ENCODE results near the gene EVA1C.

Gene EVA1C

DNA sequence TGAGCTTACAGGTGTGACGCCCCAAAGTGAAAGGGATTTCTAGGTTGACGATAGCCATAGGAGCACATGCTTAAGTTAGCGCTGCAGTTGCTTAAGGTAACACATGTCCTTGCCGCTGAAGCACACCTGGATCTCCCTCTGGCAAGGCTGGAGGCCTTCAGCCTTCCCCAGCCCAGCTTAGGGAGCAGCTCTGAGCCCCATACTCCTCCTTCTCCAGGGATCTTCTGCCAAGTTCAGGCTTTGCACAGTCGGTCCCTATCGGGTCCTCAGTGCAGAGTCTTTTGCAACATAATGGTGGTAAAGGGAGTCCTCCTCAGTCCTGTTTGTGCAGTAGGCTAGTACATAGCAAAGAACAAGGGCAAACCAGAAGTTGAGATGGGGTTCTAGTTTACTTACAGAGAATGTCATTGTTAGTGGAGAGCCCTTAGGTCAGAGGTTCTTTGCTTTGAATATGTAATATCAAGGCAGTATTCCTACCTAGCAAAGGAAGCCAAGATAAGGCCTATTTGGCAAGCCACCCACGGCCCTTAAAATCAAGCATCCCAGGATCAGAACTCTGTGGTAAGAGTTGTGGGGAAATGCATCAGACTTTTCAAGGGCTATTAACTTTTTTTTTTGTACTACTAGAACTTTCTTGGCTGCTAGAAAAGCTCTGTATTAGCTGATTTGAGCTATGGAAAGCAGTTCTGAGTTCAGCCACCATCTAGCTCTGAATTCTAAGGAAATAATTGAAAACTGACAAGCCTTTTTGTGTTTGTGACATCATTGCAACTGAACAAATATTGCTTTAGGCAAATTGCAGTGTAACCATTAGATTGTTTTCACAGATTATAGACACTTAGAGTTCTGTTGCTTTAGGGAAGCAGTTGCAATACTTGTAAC lies 1.4 kb downstream of the EVA1C start:
- Histone ChIP-seq H3K27ac (ENCODE audit: low read length) (peak overlapping the region; percentile 87), H3K36me3 (ENCODE audit: control insufficient read depth in 1 of 2, insufficient read depth in 2 of 2, low read length in 2 of 2) (peaks cover 0 to 5% of the 10 kb centered on the region in 2 donors), H3K4me1 (ENCODE audit: control insufficient read depth in 1 of 2, insufficient read depth in 2 of 2, low read length in 2 of 2) (peaks cover 8 to 27% of the 10 kb centered on the region in 2 donors), H3K27me3 (ENCODE audit: low read depth, low read length) (no peaks in the 10 kb centered on the region), H3K9me3 (ENCODE audit: control insufficient read depth in 1 of 2, low read length in 2 of 2) (no peaks in the 10 kb centered on the region), H3K4me3 (ENCODE audit: low read depth in 1 of 2, low read length in 2 of 2) (peak overlapping the region; percentile 72 to 77)

DNA sequence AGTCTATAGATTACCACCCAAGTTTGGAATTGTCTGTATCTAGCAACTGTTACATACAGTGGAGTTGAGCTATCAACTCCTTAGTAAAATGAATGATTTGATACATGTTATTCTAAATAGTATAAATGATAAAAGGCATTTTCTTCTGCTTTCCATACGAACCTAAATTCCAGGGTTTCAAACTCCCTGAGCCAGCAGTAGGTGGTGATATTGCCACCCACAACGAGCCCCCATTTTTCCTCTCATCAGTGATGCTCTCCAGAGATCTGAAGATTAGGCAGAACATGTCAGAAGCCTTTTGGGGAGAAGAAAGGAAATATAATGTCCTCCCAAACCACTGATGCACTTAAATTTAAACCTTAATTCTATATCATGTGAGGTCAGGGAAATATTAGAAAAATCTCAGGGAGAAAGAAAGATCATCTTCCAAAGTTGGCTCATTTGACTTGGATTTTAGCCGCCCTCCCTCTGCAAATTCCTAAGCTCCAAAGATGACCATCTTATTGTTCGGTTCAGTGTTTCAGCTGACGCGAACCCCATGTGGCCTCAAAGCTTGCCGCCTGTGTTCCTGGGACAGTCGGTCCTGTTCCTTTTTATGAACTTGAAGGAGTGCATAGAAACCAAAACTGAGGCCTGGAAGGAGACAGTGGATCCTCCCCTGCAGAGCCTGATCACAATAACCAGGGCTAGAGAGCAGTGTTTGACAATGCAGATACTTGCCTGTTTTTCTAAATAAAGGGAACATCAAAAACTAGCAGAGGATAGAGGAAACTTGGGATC lies 2.3 kb downstream of the EVA1C start:
- no peak overlapping the region for H3K27ac ChIP-seq (ENCODE audit: low read length)
- H3K27me3 ChIP-seq (ENCODE audit: low read depth, low read length): no peaks in the 10 kb centered on the region
- peak overlapping the region; percentile 10 to 72 for H3K4me3 ChIP-seq (ENCODE audit: low read depth in 1 of 2, low read length in 2 of 2)
- H3K36me3 ChIP-seq (ENCODE audit: control insufficient read depth in 1 of 2, insufficient read depth in 2 of 2, low read length in 2 of 2): peaks cover 0 to 5% of the 10 kb centered on the region in 2 donors
- no peaks in the 10 kb centered on the region for H3K9me3 ChIP-seq (ENCODE audit: control insufficient read depth in 1 of 2, low read length in 2 of 2)
- H3K4me1 ChIP-seq (ENCODE audit: control insufficient read depth in 1 of 2, insufficient read depth in 2 of 2, low read length in 2 of 2): peaks cover 8 to 27% of the 10 kb centered on the region in 2 donors

DNA sequence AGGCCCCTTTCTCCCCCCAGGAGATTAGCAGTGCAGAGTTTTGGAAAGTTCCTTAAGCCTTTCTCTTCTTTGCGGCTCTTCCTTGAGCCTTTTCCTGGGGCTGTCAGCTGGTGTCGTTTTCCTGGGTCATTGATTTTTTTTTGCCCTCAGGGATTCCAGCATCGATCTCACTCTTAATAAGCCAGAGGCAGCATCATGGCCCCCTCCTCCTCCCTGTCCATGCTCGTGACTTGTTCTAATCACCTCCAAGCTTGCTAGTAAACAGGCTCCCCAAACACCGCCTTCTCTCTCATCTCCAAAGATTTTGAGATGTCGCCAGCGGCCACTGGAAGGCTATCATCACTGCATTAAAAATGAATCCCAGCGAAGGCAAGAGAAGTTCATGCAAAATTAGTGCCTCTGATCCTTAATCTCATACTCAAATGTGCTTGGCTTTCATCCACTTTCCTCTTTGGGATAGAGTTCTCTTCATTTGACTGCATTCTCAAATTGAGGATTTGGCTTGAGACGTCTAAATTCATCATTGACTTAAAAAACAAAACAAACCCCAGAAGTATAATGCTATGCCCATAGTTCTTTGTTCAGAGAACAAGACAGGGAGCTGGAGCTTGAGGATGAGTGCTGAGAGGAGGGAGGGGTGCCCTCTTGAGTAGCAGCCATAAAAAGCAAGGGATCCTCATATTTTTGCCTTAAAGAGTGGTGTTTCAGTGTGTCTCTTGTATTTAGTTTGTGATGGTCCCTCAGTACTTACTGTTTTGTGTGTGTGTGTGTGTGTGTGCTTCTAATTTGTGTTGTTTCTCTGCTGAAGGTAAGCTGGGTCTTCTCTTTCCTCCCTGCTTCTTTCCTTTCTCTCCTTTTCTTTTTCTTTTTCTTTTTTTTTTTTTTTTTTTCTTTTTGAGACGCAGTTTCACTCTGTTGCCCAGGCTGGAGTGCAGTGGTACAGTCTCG lies 3.2 kb downstream of the EVA1C start:
- Histone ChIP-seq H3K4me3 (ENCODE audit: low read depth in 1 of 2, low read length in 2 of 2) (no peak overlapping the region), H3K4me1 (ENCODE audit: control insufficient read depth in 1 of 2, insufficient read depth in 2 of 2, low read length in 2 of 2) (peaks cover 8 to 27% of the 10 kb centered on the region in 2 donors), H3K36me3 (ENCODE audit: control insufficient read depth in 1 of 2, insufficient read depth in 2 of 2, low read length in 2 of 2) (peaks cover 0 to 5% of the 10 kb centered on the region in 2 donors), H3K9me3 (ENCODE audit: control insufficient read depth in 1 of 2, low read length in 2 of 2) (no peaks in the 10 kb centered on the region), H3K27me3 (ENCODE audit: low read depth, low read length) (no peaks in the 10 kb centered on the region), H3K27ac (ENCODE audit: low read length) (no peak overlapping the region)

DNA sequence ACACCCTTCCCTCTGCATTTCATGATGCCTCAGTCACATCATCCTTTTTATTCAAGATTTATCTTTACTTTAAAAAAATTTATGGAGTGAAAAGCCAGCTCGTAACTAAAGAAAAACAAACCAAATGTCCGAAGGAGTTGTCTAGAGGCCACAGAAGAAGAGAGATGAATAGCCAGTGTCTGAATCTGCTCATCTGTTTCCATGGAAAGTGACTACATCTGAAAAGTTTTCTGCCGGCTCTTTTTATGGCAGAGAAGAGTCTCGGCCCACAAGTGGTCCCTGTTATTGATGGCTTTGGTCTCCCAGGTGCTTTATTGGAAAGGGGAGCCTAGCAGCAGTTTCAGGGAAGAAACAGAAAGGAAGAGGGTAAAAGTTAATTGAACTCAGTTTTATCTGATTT lies 5.6 kb downstream of the EVA1C start:
- Histone ChIP-seq H3K4me3 (ENCODE audit: low read depth in 1 of 2, low read length in 2 of 2) (no peak overlapping the region), H3K27ac (ENCODE audit: low read length) (no peak overlapping the region), H3K27me3 (ENCODE audit: low read depth, low read length) (no peaks in the 10 kb centered on the region), H3K36me3 (ENCODE audit: control insufficient read depth in 1 of 2, insufficient read depth in 2 of 2, low read length in 2 of 2) (peaks cover 0 to 9% of the 10 kb centered on the region in 2 donors), H3K9me3 (ENCODE audit: control insufficient read depth in 1 of 2, low read length in 2 of 2) (no peaks in the 10 kb centered on the region), H3K4me1 (ENCODE audit: control insufficient read depth in 1 of 2, insufficient read depth in 2 of 2, low read length in 2 of 2) (peaks cover 6 to 21% of the 10 kb centered on the region in 2 donors)

DNA sequence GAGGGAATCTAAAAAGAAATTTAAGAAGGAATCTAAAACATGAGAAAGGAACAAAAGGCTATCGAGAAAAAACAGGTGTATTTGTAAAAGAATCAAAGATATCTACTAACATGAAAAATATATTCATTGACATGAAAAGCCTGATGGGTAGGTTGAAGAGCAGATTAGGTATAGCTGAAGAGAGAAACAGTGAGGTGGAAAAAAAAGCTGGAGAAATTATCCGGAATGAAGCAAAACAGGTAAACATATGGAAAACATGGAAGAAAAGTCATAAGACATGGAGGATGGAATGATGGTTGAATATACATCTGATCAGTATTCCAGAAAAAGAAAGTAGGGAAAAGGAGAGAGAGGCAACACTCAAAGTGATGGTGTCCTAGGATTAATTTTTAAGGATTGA lies 9.6 kb downstream of the EVA1C start:
- H3K27me3 ChIP-seq (ENCODE audit: low read depth, low read length): no peaks in the 10 kb centered on the region
- no peak overlapping the region for H3K4me3 ChIP-seq (ENCODE audit: low read depth in 1 of 2, low read length in 2 of 2)
- H3K4me1 ChIP-seq (ENCODE audit: control insufficient read depth in 1 of 2, insufficient read depth in 2 of 2, low read length in 2 of 2): peaks cover 0 to 5% of the 10 kb centered on the region in 2 donors
- H3K27ac ChIP-seq (ENCODE audit: low read length): no peak overlapping the region
- no peaks in the 10 kb centered on the region for H3K9me3 ChIP-seq (ENCODE audit: control insufficient read depth in 1 of 2, low read length in 2 of 2)
- H3K36me3 ChIP-seq (ENCODE audit: control insufficient read depth in 1 of 2, insufficient read depth in 2 of 2, low read length in 2 of 2): peaks cover 0 to 9% of the 10 kb centered on the region in 2 donors

DNA sequence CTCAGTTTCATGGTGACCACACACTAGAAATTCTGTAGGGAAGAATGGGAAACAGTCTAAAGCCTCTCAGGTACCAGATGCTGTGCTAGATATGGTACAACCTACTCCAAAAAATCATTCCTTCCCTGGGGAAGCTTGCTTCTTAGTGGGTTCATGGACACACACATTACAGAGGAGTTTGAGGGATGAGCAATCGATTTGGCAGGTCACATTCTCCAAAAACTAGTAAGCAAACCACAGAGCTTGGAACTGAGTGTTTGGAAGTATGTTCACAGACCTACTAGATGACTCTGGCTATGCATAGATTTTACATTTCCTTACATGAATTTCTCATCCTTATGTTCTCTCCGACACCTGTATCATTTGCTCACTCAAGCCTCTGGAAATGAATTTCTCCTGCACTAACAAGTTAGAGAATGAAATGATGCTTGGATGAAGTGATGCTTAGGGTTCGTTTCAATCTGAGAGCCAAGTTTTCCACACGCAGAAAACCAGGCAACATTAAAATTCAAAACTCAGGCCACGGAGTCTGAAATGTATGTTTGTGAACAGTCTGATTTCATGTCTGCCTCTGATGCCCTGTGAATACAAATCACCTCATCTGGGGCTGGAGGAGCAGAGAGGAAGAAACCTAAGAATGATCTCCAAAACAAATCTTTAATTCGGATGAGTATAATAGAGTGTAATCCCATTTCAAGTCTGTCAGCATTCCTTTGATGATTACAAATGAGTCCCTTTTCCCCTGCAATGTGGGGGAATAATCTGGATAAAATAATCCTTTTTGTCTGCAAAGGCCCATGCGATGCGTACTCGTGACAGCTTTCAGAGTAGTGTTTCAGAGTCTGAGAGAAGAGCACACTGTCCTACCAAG lies 11.0 kb downstream of the EVA1C start:
- no peaks in the 10 kb centered on the region for H3K9me3 ChIP-seq (ENCODE audit: control insufficient read depth in 1 of 2, low read length in 2 of 2)
- no peaks in the 10 kb centered on the region for H3K27me3 ChIP-seq (ENCODE audit: low read depth, low read length)
- no peak overlapping the region for H3K4me3 ChIP-seq (ENCODE audit: low read depth in 1 of 2, low read length in 2 of 2)
- H3K27ac ChIP-seq (ENCODE audit: low read length): no peak overlapping the region
- H3K4me1 ChIP-seq (ENCODE audit: control insufficient read depth in 1 of 2, insufficient read depth in 2 of 2, low read length in 2 of 2): no peaks in the 10 kb centered on the region
- peaks cover 0 to 4% of the 10 kb centered on the region in 2 donors for H3K36me3 ChIP-seq (ENCODE audit: control insufficient read depth in 1 of 2, insufficient read depth in 2 of 2, low read length in 2 of 2)

DNA sequence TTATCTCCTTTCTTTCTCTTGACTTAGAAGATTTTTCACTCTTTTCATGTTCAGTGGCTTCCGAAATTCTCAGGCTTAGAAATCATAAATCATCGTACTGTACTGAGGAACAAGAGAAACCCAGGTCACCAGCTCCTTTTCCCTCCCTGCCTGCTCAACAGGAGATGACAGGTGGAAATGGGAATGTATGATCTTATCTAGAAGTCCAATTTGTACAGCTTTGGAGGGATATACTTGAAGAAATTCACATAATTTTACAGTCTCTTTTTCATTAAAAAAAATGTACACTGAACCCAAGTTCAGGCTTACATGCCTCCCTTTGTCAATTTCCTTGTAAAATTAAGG lies 11.7 kb downstream of the EVA1C start:
- no peaks in the 10 kb centered on the region for H3K9me3 ChIP-seq (ENCODE audit: control insufficient read depth in 1 of 2, low read length in 2 of 2)
- H3K4me1 ChIP-seq (ENCODE audit: control insufficient read depth in 1 of 2, insufficient read depth in 2 of 2, low read length in 2 of 2): no peaks in the 10 kb centered on the region
- H3K27ac ChIP-seq (ENCODE audit: low read length): no peak overlapping the region
- H3K36me3 ChIP-seq (ENCODE audit: control insufficient read depth in 1 of 2, insufficient read depth in 2 of 2, low read length in 2 of 2): peaks cover 0 to 4% of the 10 kb centered on the region in 2 donors
- H3K27me3 ChIP-seq (ENCODE audit: low read depth, low read length): no peaks in the 10 kb centered on the region
- H3K4me3 ChIP-seq (ENCODE audit: low read depth in 1 of 2, low read length in 2 of 2): no peak overlapping the region

DNA sequence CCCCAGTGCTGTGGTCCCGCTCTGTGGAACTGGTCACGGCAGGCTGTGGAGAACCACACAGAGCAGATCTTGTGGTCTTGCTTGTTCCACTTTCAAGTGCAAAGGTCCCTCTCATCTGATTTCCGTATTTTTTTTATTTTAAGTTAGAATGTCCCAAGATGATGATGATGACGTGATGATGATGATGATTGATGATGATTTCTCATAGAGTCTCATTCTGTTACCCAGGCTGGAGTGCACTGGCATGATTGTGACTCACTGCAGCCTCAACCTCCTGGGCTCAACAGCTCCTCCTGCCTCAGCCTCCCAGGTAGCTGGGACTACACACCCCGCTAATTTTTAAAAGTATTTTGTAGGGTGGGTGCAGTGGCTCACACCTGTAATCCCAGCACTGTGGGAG lies 12.2 kb downstream of the EVA1C start:
- Histone ChIP-seq H3K4me3 (ENCODE audit: low read depth in 1 of 2, low read length in 2 of 2) (no peak overlapping the region), H3K9me3 (ENCODE audit: control insufficient read depth in 1 of 2, low read length in 2 of 2) (no peaks in the 10 kb centered on the region), H3K36me3 (ENCODE audit: control insufficient read depth in 1 of 2, insufficient read depth in 2 of 2, low read length in 2 of 2) (peaks cover 0 to 4% of the 10 kb centered on the region in 2 donors), H3K27me3 (ENCODE audit: low read depth, low read length) (no peaks in the 10 kb centered on the region), H3K27ac (ENCODE audit: low read length) (no peak overlapping the region), H3K4me1 (ENCODE audit: control insufficient read depth in 1 of 2, insufficient read depth in 2 of 2, low read length in 2 of 2) (no peaks in the 10 kb centered on the region)

DNA sequence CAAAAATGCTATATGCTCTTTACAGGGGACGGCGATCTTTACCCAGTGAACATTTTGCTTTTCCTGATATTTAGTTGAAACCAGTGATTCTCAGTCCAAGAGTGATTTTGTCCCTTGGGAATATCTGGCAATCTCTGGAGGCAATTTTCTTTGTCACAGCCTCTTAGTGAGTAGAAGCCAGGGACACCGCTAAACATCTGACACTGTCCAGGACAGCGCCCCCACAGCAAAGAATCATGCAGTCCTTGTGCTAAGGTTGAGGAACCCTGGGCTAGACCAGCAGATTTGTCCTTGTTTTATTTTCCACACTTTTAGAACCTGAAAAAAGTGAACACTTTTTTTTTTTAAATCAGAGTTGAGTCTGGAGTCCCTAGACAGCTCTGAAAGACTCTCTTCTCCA lies 13.1 kb downstream of the EVA1C start:
- Histone ChIP-seq H3K36me3 (ENCODE audit: control insufficient read depth in 1 of 2, insufficient read depth in 2 of 2, low read length in 2 of 2) (peaks cover 0 to 4% of the 10 kb centered on the region in 2 donors), H3K27ac (ENCODE audit: low read length) (no peak overlapping the region), H3K9me3 (ENCODE audit: control insufficient read depth in 1 of 2, low read length in 2 of 2) (no peaks in the 10 kb centered on the region), H3K27me3 (ENCODE audit: low read depth, low read length) (no peaks in the 10 kb centered on the region), H3K4me3 (ENCODE audit: low read depth in 1 of 2, low read length in 2 of 2) (no peak overlapping the region), H3K4me1 (ENCODE audit: control insufficient read depth in 1 of 2, insufficient read depth in 2 of 2, low read length in 2 of 2) (no peaks in the 10 kb centered on the region)

DNA sequence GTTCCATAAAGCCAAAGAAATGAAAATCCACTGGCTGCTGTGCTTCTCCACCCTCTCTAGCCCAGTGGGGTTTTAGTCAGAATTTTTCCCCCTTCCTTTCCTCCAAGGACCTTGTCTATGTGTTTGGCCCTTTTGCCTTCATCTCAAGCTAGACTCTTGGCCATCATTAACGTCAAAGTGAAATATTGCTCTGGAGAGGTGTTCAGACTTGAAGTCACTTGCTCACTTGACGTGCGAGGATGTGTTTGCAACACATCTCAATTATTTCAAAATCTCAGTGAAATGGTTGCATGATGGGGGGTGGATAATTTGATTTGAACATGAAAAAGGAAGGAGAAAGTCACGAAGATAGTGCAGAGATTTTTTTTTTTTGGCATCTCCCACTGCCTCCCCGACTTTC lies 13.6 kb downstream of the EVA1C start:
- H3K27me3 ChIP-seq (ENCODE audit: low read depth, low read length): no peaks in the 10 kb centered on the region

More for the DNA sequence above, 13.6 kb downstream of the EVA1C start:
- H3K36me3 ChIP-seq (ENCODE audit: control insufficient read depth in 1 of 2, insufficient read depth in 2 of 2, low read length in 2 of 2): peaks cover 0 to 4% of the 10 kb centered on the region in 2 donors
- no peak overlapping the region for H3K4me3 ChIP-seq (ENCODE audit: low read depth in 1 of 2, low read length in 2 of 2)
- no peak overlapping the region for H3K27ac ChIP-seq (ENCODE audit: low read length)
- no peaks in the 10 kb centered on the region for H3K9me3 ChIP-seq (ENCODE audit: control insufficient read depth in 1 of 2, low read length in 2 of 2)
- H3K4me1 ChIP-seq (ENCODE audit: control insufficient read depth in 1 of 2, insufficient read depth in 2 of 2, low read length in 2 of 2): no peaks in the 10 kb centered on the region
